Measurements from ENCODE around the gene SPCS3.

The SPCS3 gene

DNA sequence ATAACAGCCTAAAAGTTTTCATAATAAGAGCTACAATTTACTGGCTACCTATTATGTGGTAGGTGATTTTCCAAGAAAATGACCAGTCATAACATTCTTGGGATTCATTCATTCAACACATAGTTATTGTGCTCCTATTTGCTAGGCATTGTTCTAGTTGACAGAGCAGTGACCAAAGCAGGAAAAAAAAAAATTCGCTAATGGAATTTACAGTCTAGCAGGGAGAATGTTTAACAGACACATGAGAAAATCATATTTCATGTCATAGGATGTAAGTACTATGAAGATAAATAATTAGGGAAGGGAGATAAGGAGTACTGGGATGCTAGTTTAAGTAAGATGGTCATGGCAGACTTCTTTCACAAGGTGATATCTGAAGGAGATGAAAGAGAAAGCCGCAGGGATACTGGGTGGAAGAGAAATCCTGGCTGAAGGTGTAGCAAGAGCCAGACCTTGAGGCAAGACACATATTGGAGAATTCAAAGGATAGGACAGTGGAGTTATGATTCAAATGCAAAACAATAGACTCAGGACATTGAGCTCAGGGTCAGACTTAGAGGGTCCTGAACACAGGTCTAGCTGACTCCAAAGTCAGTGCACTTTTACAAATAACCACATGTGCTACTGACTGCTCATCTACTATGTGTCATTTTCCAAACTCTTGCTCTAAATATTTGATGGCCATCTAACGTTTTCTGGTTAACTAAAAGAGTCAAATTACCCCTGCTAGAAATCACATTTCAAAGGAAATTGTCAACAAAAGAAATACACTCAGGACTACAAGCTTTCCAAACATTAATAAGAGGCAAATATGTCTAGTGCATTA lies 20.4 kb downstream of the SPCS3 start:
- H3K27ac ChIP-seq (replicated peaks) = no peak overlapping the region

DNA sequence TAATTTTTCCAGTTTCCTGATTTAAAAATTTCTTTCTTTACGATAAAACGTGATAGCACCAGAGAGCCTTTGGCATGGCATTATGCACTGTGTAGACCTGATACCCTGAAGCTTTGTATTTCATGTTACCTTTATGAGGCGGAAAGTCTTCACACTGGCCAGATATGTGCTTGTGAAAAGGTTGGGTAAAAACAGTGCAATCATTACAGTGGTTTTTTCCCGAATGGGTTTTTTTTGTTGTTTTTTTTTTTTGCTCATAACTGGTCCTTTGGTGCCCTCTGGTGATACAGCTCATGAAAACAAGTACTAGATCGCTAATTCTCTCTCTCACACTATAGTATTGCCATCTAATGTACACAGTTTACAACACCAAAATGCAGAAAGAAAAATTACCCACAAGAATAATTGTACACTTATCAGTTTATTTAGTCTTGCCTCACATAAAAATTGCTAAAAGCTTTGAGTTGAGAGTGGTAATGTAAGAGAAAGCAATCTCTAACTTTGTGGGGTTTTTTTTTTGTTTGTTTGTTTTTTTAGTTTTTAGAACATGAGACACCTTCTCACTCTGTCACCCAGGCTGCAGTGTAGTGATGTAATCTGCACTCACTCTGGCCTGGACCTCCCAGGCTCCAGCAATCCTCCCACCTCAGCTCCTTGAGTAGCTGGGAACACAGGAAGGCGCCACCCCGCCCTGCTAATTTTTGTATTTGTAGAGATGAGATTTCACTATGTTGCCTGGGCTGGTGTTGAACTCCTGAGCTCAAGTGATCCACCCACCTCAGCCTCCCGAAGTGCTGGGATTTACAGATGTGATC lies 21.3 kb downstream of the SPCS3 start:
- DNase-seq (ENCODE audit: low read depth in 1 of 2, low spot score in 1 of 2) = peak in 1 of 2 experiments; percentile 12
- Histone ChIP-seq H3K4me3 (replicated peaks; ENCODE audit: insufficient read depth, low read length) (no peak overlapping the region), H3K27ac (replicated peaks) (no peak overlapping the region), H3K27me3 (ENCODE audit: insufficient read depth, poor library complexity, severe bottlenecking) (no peaks in the 10 kb centered on the region)
- no peak for TF ChIP-seq GABPA (IDR thresholded peaks at IDR 0.05; ENCODE audit: low read depth)
- TF ChIP-seq SPI1 (IDR thresholded peaks at IDR 0.05; ENCODE audit: borderline replicate concordance, low read depth) = no peak
- TF ChIP-seq, protein P1, sequence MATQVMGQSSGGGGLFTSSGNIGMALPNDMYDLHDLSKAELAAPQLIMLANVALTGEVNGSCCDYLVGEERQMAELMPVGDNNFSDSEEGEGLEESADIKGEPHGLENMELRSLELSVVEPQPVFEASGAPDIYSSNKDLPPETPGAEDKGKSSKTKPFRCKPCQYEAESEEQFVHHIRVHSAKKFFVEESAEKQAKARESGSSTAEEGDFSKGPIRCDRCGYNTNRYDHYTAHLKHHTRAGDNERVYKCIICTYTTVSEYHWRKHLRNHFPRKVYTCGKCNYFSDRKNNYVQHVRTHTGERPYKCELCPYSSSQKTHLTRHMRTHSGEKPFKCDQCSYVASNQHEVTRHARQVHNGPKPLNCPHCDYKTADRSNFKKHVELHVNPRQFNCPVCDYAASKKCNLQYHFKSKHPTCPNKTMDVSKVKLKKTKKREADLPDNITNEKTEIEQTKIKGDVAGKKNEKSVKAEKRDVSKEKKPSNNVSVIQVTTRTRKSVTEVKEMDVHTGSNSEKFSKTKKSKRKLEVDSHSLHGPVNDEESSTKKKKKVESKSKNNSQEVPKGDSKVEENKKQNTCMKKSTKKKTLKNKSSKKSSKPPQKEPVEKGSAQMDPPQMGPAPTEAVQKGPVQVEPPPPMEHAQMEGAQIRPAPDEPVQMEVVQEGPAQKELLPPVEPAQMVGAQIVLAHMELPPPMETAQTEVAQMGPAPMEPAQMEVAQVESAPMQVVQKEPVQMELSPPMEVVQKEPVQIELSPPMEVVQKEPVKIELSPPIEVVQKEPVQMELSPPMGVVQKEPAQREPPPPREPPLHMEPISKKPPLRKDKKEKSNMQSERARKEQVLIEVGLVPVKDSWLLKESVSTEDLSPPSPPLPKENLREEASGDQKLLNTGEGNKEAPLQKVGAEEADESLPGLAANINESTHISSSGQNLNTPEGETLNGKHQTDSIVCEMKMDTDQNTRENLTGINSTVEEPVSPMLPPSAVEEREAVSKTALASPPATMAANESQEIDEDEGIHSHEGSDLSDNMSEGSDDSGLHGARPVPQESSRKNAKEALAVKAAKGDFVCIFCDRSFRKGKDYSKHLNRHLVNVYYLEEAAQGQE (IDR thresholded peaks at IDR 0.05; ENCODE audit: insufficient replicate concordance, low read depth) = no peak

More for the DNA sequence above, 20.4 kb downstream of the SPCS3 start:
- no peak for TF ChIP-seq CTCF (IDR thresholded peaks at IDR 0.05; ENCODE audit: insufficient read depth, low read length)
- no peak for TF ChIP-seq POLR2AphosphoS5 (IDR thresholded peaks at IDR 0.05; ENCODE audit: low read depth)
- TF ChIP-seq, protein P1 (IDR thresholded peaks at IDR 0.05; ENCODE audit: insufficient replicate concordance, low read depth) = no peak
- H3K4me3 ChIP-seq (replicated peaks; ENCODE audit: insufficient read depth, low read length) = no peak overlapping the region
- no peaks in the 10 kb centered on the region for H3K27me3 ChIP-seq (ENCODE audit: insufficient read depth, poor library complexity, severe bottlenecking)
- no peak for DNase-seq (ENCODE audit: low read depth in 1 of 2, low spot score in 1 of 2)

- no peak overlapping the region for H3K4me3 ChIP-seq (replicated peaks; ENCODE audit: insufficient read depth, low read length)
- no peak overlapping the region for H3K27ac ChIP-seq (replicated peaks)
- DNase-seq (ENCODE audit: low read depth in 1 of 2, low spot score in 1 of 2) = no peak
- TF ChIP-seq POLR2AphosphoS5 (IDR thresholded peaks at IDR 0.05; ENCODE audit: low read depth) (no peak), CTCF (IDR thresholded peaks at IDR 0.05; ENCODE audit: insufficient read depth, low read length) (no peak), SPI1 (IDR thresholded peaks at IDR 0.05; ENCODE audit: borderline replicate concordance, low read depth) (no peak), GABPA (IDR thresholded peaks at IDR 0.05; ENCODE audit: low read depth) (no peak)
- TF ChIP-seq, protein P1 (IDR thresholded peaks at IDR 0.05; ENCODE audit: insufficient replicate concordance, low read depth) = no peak
- H3K27me3 ChIP-seq (ENCODE audit: insufficient read depth, poor library complexity, severe bottlenecking) = no peaks in the 10 kb centered on the region
Observed at GRCh38 chr4:176342384-176342783, 22.6 kb downstream of the SPCS3 start.
